SK-N-SH treated with all-trans-retinoic acid at 6 μM for 48 hours (cell line): ENCODE data around the gene CYP46A1.

Source experiments
- ATAC-seq: fragments of 200-7000 bp; cut with Tn5 transposase; 3 replicates; pipeline ENCODE4 v1.9.1; 2020; ENCODE audit warnings: mild to moderate bottlenecking, moderate library complexity
- ARNTL ChIP-seq: fragments of 450-650 bp; formaldehyde crosslinking; IDR thresholded peaks from 2 replicates; pipeline ENCODE4 v1.5.0; 2020; ENCODE audit warnings: low read depth, mild to moderate bottlenecking, moderate library complexity, borderline replicate concordance
- BACH2 ChIP-seq: fragments of 250-450 bp; sonication (Bioruptor Pico); IDR thresholded peaks from 2 replicates; pipeline ENCODE4 v1.9.0; 2021; ENCODE audit warnings: mild to moderate bottlenecking, borderline replicate concordance
- CSDC2 ChIP-seq: fragments of 250-450 bp; sonication (Bioruptor Pico); IDR thresholded peaks from 2 replicates; pipeline ENCODE4 v1.5.0; 2020; ENCODE audit warnings: mild to moderate bottlenecking, moderate library complexity
- ESRRG ChIP-seq: fragments of 250-450 bp; sonication (Bioruptor Pico); IDR thresholded peaks from 2 replicates; pipeline ENCODE4 v1.6.1; 2021; ENCODE audit warnings: mild to moderate bottlenecking
- GLIS3 ChIP-seq: fragments of 250-450 bp; sonication (Bioruptor Pico); IDR thresholded peaks from 2 replicates; pipeline ENCODE4 v1.5.0; 2020; ENCODE audit warnings: mild to moderate bottlenecking, moderate library complexity
- ISL1 ChIP-seq: fragments of 250-450 bp; sonication (Bioruptor Pico); IDR thresholded peaks from 2 replicates; pipeline ENCODE4 v2.1.2; 2022; ENCODE audit warnings: mild to moderate bottlenecking, moderate library complexity
- PPARA ChIP-seq: fragments of 250-450 bp; sonication (Bioruptor Pico); IDR thresholded peaks from 2 replicates; pipeline ENCODE4 v1.5.0; 2020; ENCODE audit warnings: mild to moderate bottlenecking, borderline replicate concordance
- RARB ChIP-seq: fragments of 250-450 bp; sonication (Bioruptor Pico); IDR thresholded peaks from 2 replicates; pipeline ENCODE4 v1.8.0; 2021; ENCODE audit warnings: mild to moderate bottlenecking, moderate library complexity
- SNAI2 ChIP-seq: fragments of 250-450 bp; sonication (Bioruptor Pico); IDR thresholded peaks from 2 replicates; pipeline ENCODE4 v1.5.0; 2020; ENCODE audit warnings: mild to moderate bottlenecking, moderate library complexity
- TCF4 ChIP-seq: fragments of 250-450 bp; sonication (Bioruptor Pico); IDR thresholded peaks from 2 replicates; pipeline ENCODE4 v1.8.0; 2021; ENCODE audit warnings: mild to moderate bottlenecking, moderate library complexity, borderline replicate concordance
- TOX ChIP-seq: fragments of 250-450 bp; sonication (Bioruptor Pico); IDR thresholded peaks from 2 replicates; pipeline ENCODE4 v1.8.0; 2021; ENCODE audit warnings: mild to moderate bottlenecking, moderate library complexity, borderline replicate concordance
- ZFP3 ChIP-seq: fragments of 250-450 bp; sonication (Bioruptor Pico); IDR thresholded peaks from 2 replicates; pipeline ENCODE4 v1.5.0; 2020; ENCODE audit warnings: mild to moderate bottlenecking, moderate library complexity
- ZFP30 ChIP-seq: fragments of 450-650 bp; formaldehyde crosslinking; IDR thresholded peaks from 2 replicates; pipeline ENCODE4 v1.5.0; 2022; ENCODE audit warnings: mild to moderate bottlenecking, moderate library complexity
- ZNF565 ChIP-seq: fragments of 450-650 bp; formaldehyde crosslinking; conservative IDR thresholded peaks from 2 replicates; pipeline ENCODE4 v1.5.0; 2020; ENCODE audit warnings: low read depth, mild to moderate bottlenecking, moderate library complexity
- ZNF70 ChIP-seq: fragments of 450-650 bp; formaldehyde crosslinking; IDR thresholded peaks from 2 replicates; pipeline ENCODE4 v1.5.0; 2020; ENCODE audit warnings: mild to moderate bottlenecking, moderate library complexity
- ZNF8 ChIP-seq: fragments of 450-650 bp; formaldehyde crosslinking; IDR thresholded peaks from 2 replicates; pipeline ENCODE4 v1.5.0; 2020; ENCODE audit warnings: mild to moderate bottlenecking, moderate library complexity
- TF ChIP-seq, protein P1 (sequence below): fragments of 250-450 bp; sonication (Bioruptor Pico); IDR thresholded peaks from 2 replicates; pipeline ENCODE4 v1.5.1; 2020; ENCODE audit warnings: low read depth, mild to moderate bottlenecking, moderate library complexity
- TF ChIP-seq, protein P2 (sequence below): fragments of 250-450 bp; sonication (Bioruptor Pico); IDR thresholded peaks from 2 replicates; pipeline ENCODE4 v1.8.0; 2021; ENCODE audit warnings: low read depth, mild to moderate bottlenecking, moderate library complexity, borderline replicate concordance
- TF ChIP-seq, protein P3 (sequence below): fragments of 250-450 bp; sonication (Bioruptor Pico); IDR thresholded peaks from 2 replicates; pipeline ENCODE4 v1.8.0; 2020; ENCODE audit warnings: mild to moderate bottlenecking, moderate library complexity, borderline replicate concordance
- TF ChIP-seq, protein P4 (sequence below): fragments of 250-450 bp; sonication (Bioruptor Pico); IDR thresholded peaks from 2 replicates; pipeline ENCODE4 v1.5.0; 2020; ENCODE audit warnings: mild to moderate bottlenecking, moderate library complexity

Gene CYP46A1

DNA sequence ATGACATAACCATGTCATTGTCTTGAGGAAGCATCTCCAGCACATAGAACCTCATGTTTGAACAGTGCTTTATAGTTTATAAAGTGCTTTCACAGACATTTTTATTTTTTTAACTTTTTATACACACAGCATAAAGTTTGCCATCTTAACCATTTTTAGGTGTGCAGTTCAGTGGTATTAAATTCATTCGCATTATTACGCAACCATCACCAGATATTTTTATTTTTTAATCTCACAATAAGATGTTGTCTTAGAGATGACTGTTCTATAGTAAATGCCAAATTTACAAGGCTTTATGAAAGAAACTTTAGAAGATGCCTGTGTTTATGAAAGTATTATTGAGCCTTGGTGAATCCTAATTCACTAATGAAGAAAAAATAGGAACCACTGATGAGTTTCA, 19.9 kb downstream of the CYP46A1 start:
- ATAC-seq = no peak
- TF ChIP-seq BACH2 = no peak
- TF ChIP-seq PPARA (CRISPR knock-in tag) = no peak
- TF ChIP-seq TCF4 (CRISPR knock-in tag) = no peak
- TF ChIP-seq, protein P1, sequence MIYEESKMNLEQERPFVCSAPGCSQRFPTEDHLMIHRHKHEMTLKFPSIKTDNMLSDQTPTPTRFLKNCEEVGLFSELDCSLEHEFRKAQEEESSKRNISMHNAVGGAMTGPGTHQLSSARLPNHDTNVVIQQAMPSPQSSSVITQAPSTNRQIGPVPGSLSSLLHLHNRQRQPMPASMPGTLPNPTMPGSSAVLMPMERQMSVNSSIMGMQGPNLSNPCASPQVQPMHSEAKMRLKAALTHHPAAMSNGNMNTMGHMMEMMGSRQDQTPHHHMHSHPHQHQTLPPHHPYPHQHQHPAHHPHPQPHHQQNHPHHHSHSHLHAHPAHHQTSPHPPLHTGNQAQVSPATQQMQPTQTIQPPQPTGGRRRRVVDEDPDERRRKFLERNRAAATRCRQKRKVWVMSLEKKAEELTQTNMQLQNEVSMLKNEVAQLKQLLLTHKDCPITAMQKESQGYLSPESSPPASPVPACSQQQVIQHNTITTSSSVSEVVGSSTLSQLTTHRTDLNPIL (CRISPR knock-in tag) = no peak
- TF ChIP-seq, protein P2, sequence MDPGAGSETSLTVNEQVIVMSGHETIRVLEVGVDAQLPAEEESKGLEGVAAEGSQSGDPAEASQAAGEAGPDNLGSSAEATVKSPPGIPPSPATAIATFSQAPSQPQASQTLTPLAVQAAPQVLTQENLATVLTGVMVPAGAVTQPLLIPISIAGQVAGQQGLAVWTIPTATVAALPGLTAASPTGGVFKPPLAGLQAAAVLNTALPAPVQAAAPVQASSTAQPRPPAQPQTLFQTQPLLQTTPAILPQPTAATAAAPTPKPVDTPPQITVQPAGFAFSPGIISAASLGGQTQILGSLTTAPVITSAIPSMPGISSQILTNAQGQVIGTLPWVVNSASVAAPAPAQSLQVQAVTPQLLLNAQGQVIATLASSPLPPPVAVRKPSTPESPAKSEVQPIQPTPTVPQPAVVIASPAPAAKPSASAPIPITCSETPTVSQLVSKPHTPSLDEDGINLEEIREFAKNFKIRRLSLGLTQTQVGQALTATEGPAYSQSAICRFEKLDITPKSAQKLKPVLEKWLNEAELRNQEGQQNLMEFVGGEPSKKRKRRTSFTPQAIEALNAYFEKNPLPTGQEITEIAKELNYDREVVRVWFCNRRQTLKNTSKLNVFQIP (CRISPR knock-in tag) = no peak
- TF ChIP-seq, protein P3, sequence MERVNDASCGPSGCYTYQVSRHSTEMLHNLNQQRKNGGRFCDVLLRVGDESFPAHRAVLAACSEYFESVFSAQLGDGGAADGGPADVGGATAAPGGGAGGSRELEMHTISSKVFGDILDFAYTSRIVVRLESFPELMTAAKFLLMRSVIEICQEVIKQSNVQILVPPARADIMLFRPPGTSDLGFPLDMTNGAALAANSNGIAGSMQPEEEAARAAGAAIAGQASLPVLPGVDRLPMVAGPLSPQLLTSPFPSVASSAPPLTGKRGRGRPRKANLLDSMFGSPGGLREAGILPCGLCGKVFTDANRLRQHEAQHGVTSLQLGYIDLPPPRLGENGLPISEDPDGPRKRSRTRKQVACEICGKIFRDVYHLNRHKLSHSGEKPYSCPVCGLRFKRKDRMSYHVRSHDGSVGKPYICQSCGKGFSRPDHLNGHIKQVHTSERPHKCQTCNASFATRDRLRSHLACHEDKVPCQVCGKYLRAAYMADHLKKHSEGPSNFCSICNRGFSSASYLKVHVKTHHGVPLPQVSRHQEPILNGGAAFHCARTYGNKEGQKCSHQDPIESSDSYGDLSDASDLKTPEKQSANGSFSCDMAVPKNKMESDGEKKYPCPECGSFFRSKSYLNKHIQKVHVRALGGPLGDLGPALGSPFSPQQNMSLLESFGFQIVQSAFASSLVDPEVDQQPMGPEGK (CRISPR knock-in tag) = no peak
- TF ChIP-seq TOX (CRISPR knock-in tag) = no peak
- TF ChIP-seq GLIS3 (CRISPR knock-in tag) = no peak
- no peak for TF ChIP-seq CSDC2 (CRISPR knock-in tag)
- TF ChIP-seq SNAI2 (CRISPR knock-in tag) = no peak
- no peak for TF ChIP-seq ZNF70 (CRISPR knock-in tag)
- TF ChIP-seq ZFP3 (CRISPR knock-in tag) = no peak

DNA sequence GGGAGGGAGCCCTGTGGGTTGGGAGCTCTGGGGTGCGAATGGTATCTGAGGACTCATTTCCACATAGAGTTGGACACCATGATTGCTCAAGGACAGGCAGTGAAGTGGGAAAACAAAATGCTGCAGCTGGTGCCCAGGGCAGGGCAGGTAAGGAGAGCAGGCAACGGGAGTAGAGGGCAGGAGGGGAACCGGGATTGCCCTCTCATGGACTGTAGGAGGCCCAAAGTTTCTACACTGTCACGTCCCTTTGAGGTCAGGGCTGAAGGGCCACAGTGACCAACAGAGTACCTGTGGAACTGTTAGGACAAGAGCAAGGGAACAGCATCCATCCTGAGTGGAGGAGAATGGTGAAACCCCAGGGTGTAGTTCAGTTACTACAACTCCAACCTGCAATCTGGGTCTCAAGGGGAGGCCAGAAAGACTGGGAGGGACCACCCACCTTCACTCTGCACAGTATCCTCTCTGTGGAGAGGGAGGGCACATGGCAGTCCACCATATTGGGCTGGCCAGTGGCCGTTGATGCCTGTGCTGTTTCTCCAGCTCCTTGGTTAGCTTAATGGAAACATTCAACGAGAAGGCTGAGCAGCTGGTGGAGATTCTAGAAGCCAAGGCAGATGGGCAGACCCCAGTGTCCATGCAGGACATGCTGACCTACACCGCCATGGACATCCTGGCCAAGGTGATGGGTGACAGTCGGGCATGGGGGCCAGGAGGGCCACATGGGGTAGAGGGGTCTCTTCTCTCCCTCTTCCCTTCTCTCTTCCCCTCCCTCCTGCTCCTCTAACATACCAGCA, 22.2 kb downstream of the CYP46A1 start:
- TF ChIP-seq, protein P1 (CRISPR knock-in tag) = no peak
- TF ChIP-seq ZNF565 (CRISPR knock-in tag) = no peak
- TF ChIP-seq ISL1 (CRISPR knock-in tag) = no peak
- TF ChIP-seq, protein P4, sequence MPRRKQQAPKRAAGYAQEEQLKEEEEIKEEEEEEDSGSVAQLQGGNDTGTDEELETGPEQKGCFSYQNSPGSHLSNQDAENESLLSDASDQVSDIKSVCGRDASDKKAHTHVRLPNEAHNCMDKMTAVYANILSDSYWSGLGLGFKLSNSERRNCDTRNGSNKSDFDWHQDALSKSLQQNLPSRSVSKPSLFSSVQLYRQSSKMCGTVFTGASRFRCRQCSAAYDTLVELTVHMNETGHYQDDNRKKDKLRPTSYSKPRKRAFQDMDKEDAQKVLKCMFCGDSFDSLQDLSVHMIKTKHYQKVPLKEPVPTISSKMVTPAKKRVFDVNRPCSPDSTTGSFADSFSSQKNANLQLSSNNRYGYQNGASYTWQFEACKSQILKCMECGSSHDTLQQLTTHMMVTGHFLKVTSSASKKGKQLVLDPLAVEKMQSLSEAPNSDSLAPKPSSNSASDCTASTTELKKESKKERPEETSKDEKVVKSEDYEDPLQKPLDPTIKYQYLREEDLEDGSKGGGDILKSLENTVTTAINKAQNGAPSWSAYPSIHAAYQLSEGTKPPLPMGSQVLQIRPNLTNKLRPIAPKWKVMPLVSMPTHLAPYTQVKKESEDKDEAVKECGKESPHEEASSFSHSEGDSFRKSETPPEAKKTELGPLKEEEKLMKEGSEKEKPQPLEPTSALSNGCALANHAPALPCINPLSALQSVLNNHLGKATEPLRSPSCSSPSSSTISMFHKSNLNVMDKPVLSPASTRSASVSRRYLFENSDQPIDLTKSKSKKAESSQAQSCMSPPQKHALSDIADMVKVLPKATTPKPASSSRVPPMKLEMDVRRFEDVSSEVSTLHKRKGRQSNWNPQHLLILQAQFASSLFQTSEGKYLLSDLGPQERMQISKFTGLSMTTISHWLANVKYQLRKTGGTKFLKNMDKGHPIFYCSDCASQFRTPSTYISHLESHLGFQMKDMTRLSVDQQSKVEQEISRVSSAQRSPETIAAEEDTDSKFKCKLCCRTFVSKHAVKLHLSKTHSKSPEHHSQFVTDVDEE (CRISPR knock-in tag) = no peak
- TF ChIP-seq ZNF70 (CRISPR knock-in tag) = no peak
- TF ChIP-seq TCF4 (CRISPR knock-in tag) = no peak
- TF ChIP-seq ZNF8 = no peak
- no peak for TF ChIP-seq ZFP3 (CRISPR knock-in tag)
- no peak for TF ChIP-seq ZFP30 (CRISPR knock-in tag)
- TF ChIP-seq BACH2 = no peak
- TF ChIP-seq PPARA (CRISPR knock-in tag) = no peak
- TF ChIP-seq, protein P3 (CRISPR knock-in tag) = no peak
- no peak for TF ChIP-seq CSDC2 (CRISPR knock-in tag)
- TF ChIP-seq SNAI2 (CRISPR knock-in tag) = no peak
- TF ChIP-seq TOX (CRISPR knock-in tag) = no peak
- no peak for TF ChIP-seq ARNTL (CRISPR knock-in tag)
- no peak for TF ChIP-seq ESRRG
- no peak for TF ChIP-seq RARB (CRISPR knock-in tag)
- no peak for ATAC-seq
